Measurements from ENCODE around the gene ANTXRL. TPM values are rescaled to one million over a fixed set of nuclear protein-coding genes. Genes with fewer than 3 reads are reported as not detected.
"Not testable (repeated sequence)": the region's sequence is repeated elsewhere in the genome, so short reads cannot be mapped to it uniquely, and the experiment has no call there.

ANTXRL gene
- total RNA-seq, 1 donor, result not detected

- DNase-seq (ENCODE audit: low read depth in 2 of 3, low spot score in 2 of 3), result no peak
Measured at GRCh38 chr10:46326971-46327370, 40.2 kb downstream of the ANTXRL start.

GRCh38 chr10:46327685-46328084 lies 40.9 kb downstream of the ANTXRL start:
- DNase-seq (ENCODE audit: low read depth in 2 of 3, low spot score in 2 of 3), result no peak

- no peak for DNase-seq (ENCODE audit: low read depth in 2 of 3, low spot score in 2 of 3)
Measured at GRCh38 chr10:46328853-46329689, 42.3 kb downstream of the ANTXRL start.

GRCh38 chr10:46329690-46330016 lies 42.9 kb downstream of the ANTXRL start:
- no peak for DNase-seq (ENCODE audit: low read depth in 2 of 3, low spot score in 2 of 3)

- no peak for DNase-seq (ENCODE audit: low read depth in 2 of 3, low spot score in 2 of 3)
Measured at GRCh38 chr10:46330894-46331293, 44.1 kb downstream of the ANTXRL start.

- not testable (repeated sequence) for DNase-seq (ENCODE audit: low read depth in 2 of 3, low spot score in 2 of 3)
Measured at GRCh38 chr10:46365484-46365883, 78.7 kb downstream of the ANTXRL start.

GRCh38 chr10:46367209-46367608 lies 80.4 kb downstream of the ANTXRL start:
- DNase-seq (ENCODE audit: low read depth in 2 of 3, low spot score in 2 of 3), result not testable (repeated sequence)

GRCh38 chr10:46367666-46368240 lies 81.0 kb downstream of the ANTXRL start:
- not testable (repeated sequence) for DNase-seq (ENCODE audit: low read depth in 2 of 3, low spot score in 2 of 3)

- DNase-seq (ENCODE audit: low read depth in 2 of 3, low spot score in 2 of 3), result not testable (repeated sequence)
Measured at GRCh38 chr10:46368956-46369355, 82.2 kb downstream of the ANTXRL start.

- not testable (repeated sequence) for DNase-seq (ENCODE audit: low read depth in 2 of 3, low spot score in 2 of 3)
Measured at GRCh38 chr10:46374410-46374809, 87.6 kb downstream of the ANTXRL start.

GRCh38 chr10:46375406-46375805 lies 88.6 kb downstream of the ANTXRL start, which contains the start of gene ANXA8L1:
TSS of gene ANXA8L1 (plus strand) at chr10:46375776. CDS start at chr10:46375852, 76 bp downstream.
- DNase-seq (ENCODE audit: low read depth in 2 of 3, low spot score in 2 of 3), result not testable (repeated sequence)

- DNase-seq (ENCODE audit: low read depth in 2 of 3, low spot score in 2 of 3), result not testable (repeated sequence)
Measured at GRCh38 chr10:46377022-46377421, 90.2 kb downstream of the ANTXRL start.

GRCh38 chr10:46377651-46378050 lies 90.9 kb downstream of the ANTXRL start:
- DNase-seq (ENCODE audit: low read depth in 2 of 3, low spot score in 2 of 3), result not testable (repeated sequence)

- DNase-seq (ENCODE audit: low read depth in 2 of 3, low spot score in 2 of 3), result not testable (repeated sequence)
Measured at GRCh38 chr10:46378108-46378507, 91.3 kb downstream of the ANTXRL start.

GRCh38 chr10:46379233-46379848 lies 92.5 kb downstream of the ANTXRL start:
- not testable (repeated sequence) for DNase-seq (ENCODE audit: low read depth in 2 of 3, low spot score in 2 of 3)

Other genes starting within 250 kb of the ANTXRL start
- gene MSMB, start 240.7 kb upstream of the ANTXRL start, total RNA-seq, result not detected
- gene ANXA8L1, start 88.8 kb downstream of the ANTXRL start, total RNA-seq, result not detected
- gene NPY4R, start 179.0 kb downstream of the ANTXRL start, total RNA-seq, result under 0.01 TPM

Measured in hematopoietic multipotent progenitor cell (in vitro differentiated cells).